T-cell (primary cell): ENCODE measurements around the gene TSC22D3. TPM values are rescaled to one million over a fixed set of nuclear protein-coding genes. Genes with fewer than 3 reads are reported as not detected.
A peak's percentile ranks its signal among the peaks of the same experiment; 100 is the strongest.

ENCODE experiments used
- ATAC-seq, 4 experiments: fragments of 200-7000 bp in 3 of 4; fragments of 150-1000 bp in 1 of 4; cut with Tn5 transposase; replicated peaks in 1 of 4; 1 replicate in 3 of 4; 2 replicates in 1 of 4; pipeline ENCODE4 v1.10.0; 2021; ENCODE audit warnings: moderate library complexity in 3 of 4, mild to moderate bottlenecking in 2 of 4, moderate number of reproducible peaks in 1 of 4
- CTCF ChIA-PET, 2 donors: fragments of 300-600 bp; sonication (Branson Sonifier 250); formaldehyde crosslinking; loops; one replicate each; lab custom pipeline; 2022; ENCODE audit warnings: antibody characterized with exemption in 2 of 2; lab: Charles Lee
- POLR2A ChIA-PET, 2 donors: fragments of 300-600 bp; sonication (Branson Sonifier 250); formaldehyde crosslinking; loops; one replicate each; lab custom pipeline; 2022; ENCODE audit warnings: antibody characterized with exemption in 2 of 2; lab: Charles Lee
- DNase-seq, 35 experiments: peaks; one replicate each; pipeline versions ENCODE4 v3.0.0 to v3.0.0-alpha.2; 2013 to 2023
- H3K27ac ChIP-seq: one replicate; pipeline ENCODE4 v1.5.1; 2013; ENCODE audit warnings: low read length
- H3K27me3 ChIP-seq, 2 experiments: replicated peaks in 1 of 2; 1 replicate in 1 of 2; 2 replicates in 1 of 2; pipeline versions ENCODE4 v1.6.1 to v1.7.0; 2013; ENCODE audit warnings: low read length in 1 of 2, mixed read lengths in 1 of 2; ENCODE audit not compliant: control insufficient read depth in 2 of 2, insufficient read depth in 2 of 2; ENCODE audit errors: extremely low read depth in 1 of 2
- H3K36me3 ChIP-seq, 2 donors: 1 replicate in 1 of 2; 2 replicates in 1 of 2; pipeline versions ENCODE4 v1.6.1 to v1.7.0; 2013; ENCODE audit warnings: low read length in 1 of 2; ENCODE audit not compliant: control insufficient read depth in 2 of 2, insufficient read depth in 1 of 2; ENCODE audit errors: extremely low read depth in 1 of 2
- H3K4me1 ChIP-seq, 2 experiments: 1 replicate in 1 of 2; 2 replicates in 1 of 2; pipeline versions ENCODE4 v1.6.1 to v1.7.0; 2013; ENCODE audit warnings: low read length in 2 of 2, mixed read lengths in 1 of 2; ENCODE audit not compliant: insufficient read depth in 2 of 2, control insufficient read depth in 1 of 2; ENCODE audit errors: extremely low read depth in 1 of 2
- H3K4me3 ChIP-seq, 2 donors: 1 replicate in 1 of 2; 2 replicates in 1 of 2; pipeline versions ENCODE4 v1.5.1 to v1.7.0; 2013; ENCODE audit warnings: mild to moderate bottlenecking in 2 of 2, low read length in 1 of 2, moderate library complexity in 1 of 2; ENCODE audit not compliant: control insufficient read depth in 1 of 2; ENCODE audit errors: extremely low read depth in 1 of 2
- H3K9me3 ChIP-seq: 2 replicates; pipeline ENCODE4 v1.7.0; 2013
- H3K27ac Mint-ChIP-seq, 2 donors: one replicate each; pipeline ENCODE4 v1.8.0; 2020 to 2021; ENCODE audit warnings: mild to moderate bottlenecking in 2 of 2, mixed read lengths in 2 of 2
- H3K27me3 Mint-ChIP-seq, 2 donors: one replicate each; pipeline ENCODE4 v1.8.0; 2021 to 2022; ENCODE audit warnings: mixed read lengths in 2 of 2
- H3K36me3 Mint-ChIP-seq: one replicate; pipeline ENCODE4 v1.8.0; 2021; ENCODE audit warnings: mixed read lengths
- H3K4me1 Mint-ChIP-seq, 3 donors: one replicate each; pipeline ENCODE4 v1.8.0; 2020 to 2022; ENCODE audit warnings: mixed read lengths in 3 of 3, mild to moderate bottlenecking in 1 of 3
- H3K4me3 Mint-ChIP-seq, 3 donors: one replicate each; pipeline ENCODE4 v1.8.0; 2020 to 2022; ENCODE audit warnings: mild to moderate bottlenecking in 3 of 3, mixed read lengths in 3 of 3, moderate library complexity in 3 of 3
- H3K9me3 Mint-ChIP-seq, 3 donors: one replicate each; pipeline ENCODE4 v1.8.0; 2020 to 2022; ENCODE audit warnings: mixed read lengths in 3 of 3
- whole genome bisulfite sequencing: methylation state at CpG from one replicate; pipeline ENCODE4 v1.1.5; 2013; ENCODE audit warnings: missing lambda C conversion rate; ENCODE audit not compliant: insufficient coverage; 5-methylcytosine and 5-hydroxymethylcytosine counted together
- total RNA-seq, 35 experiments: library from RNA in 6 of 35; stranded (reverse) in 6 of 35; fragments of 120-200 nt in 1 of 35; gene quantifications; one replicate each; pipeline versions ENCODE4 v1.2.1 to v1.2.4 and lab custom pipeline; 2013 to 2026

TSC22D3 gene
- total RNA-seq, 5 donors from 2014 or later (not counting 1 experiment from before 2014, with no cell fraction given), result 202 to 2,593 (median 248) TPM

- DNase-seq (no peak), ATAC-seq (no peak)
- Mint-ChIP-seq H3K27ac (peak overlapping the region; percentile 65 to 98), H3K4me3 (no peak overlapping the region), H3K36me3 (peaks cover 15% of the 10 kb centered on the region), H3K4me1 (peaks cover 55 to 63% (median 59%) of the 10 kb centered on the region in 3 donors), H3K9me3 (no peaks in the 10 kb centered on the region), H3K27me3 (peaks cover 0 to 6% of the 10 kb centered on the region in 2 donors)
- Histone ChIP-seq H3K27ac (no peak overlapping the region), H3K27me3 (no peaks in the 10 kb centered on the region), H3K4me1 (peaks cover 14 to 42% of the 10 kb centered on the region in 2 experiments), H3K4me3 (no peak overlapping the region), H3K9me3 (no peaks in the 10 kb centered on the region), H3K36me3 (peaks cover 0 to 18% of the 10 kb centered on the region in 2 donors)
- ChIA-PET POLR2A (interaction anchor here (0.8 to 11.8 kb wide), 4 partner anchors 16 to 81 kb away, joined by 3 to 572 read pairs (median 136); partner anchors contain the start of gene PRPS1 (in 1 of the 2)), CTCF (interaction anchor here (0.6 to 6.4 kb wide), 7 partner anchors 8 to 68 kb away, joined by 3 to 59 read pairs (median 3); partner anchors contain the start of gene NCBP2L (in 2 of the 2))
- WGBS, result no CpG with 5 or more reads among the region's 6 CpGs
Measured at GRCh38 chrX:107709266-107709806, 66.3 kb downstream of the TSC22D3 start.

- H3K27ac ChIP-seq, result no peak overlapping the region
- H3K27me3 ChIP-seq, result no peaks in the 10 kb centered on the region
- ATAC-seq, result no peak
- H3K4me1 ChIP-seq, result peaks cover 14 to 36% of the 10 kb centered on the region in 2 experiments
- Mint-ChIP-seq H3K27me3 (peaks cover 0 to 6% of the 10 kb centered on the region in 2 donors), H3K36me3 (peaks cover 10% of the 10 kb centered on the region), H3K9me3 (no peaks in the 10 kb centered on the region), H3K4me3 (peak overlapping the region in 1 of 3 donors; percentile 37), H3K4me1 (peaks cover 49 to 58% (median 53%) of the 10 kb centered on the region in 3 donors), H3K27ac (peak overlapping the region in 1 of 2 donors; percentile 40)
- POLR2A ChIA-PET, result interaction anchor here (11.6 to 11.8 kb wide), 2 partner anchors 33 to 35 kb away, joined by 269 to 572 read pairs; no protein-coding TSS in a partner anchor
- DNase-seq, result no peak
- CTCF ChIA-PET, result interaction anchor here (1.5 to 6.4 kb wide), 4 partner anchors 9 to 69 kb away, joined by 3 to 59 read pairs (median 17); partner anchors contain the start of gene NCBP2L (in 1 of the 2)
- peaks cover 0 to 12% of the 10 kb centered on the region in 2 donors for H3K36me3 ChIP-seq
- no CpG with 5 or more reads among the region's 2 CpGs for WGBS
- no peak overlapping the region for H3K4me3 ChIP-seq
- H3K9me3 ChIP-seq, result no peaks in the 10 kb centered on the region
Measured at GRCh38 chrX:107708762-107709161, 66.8 kb downstream of the TSC22D3 start.

- H3K4me1 ChIP-seq, result peaks cover 12 to 27% of the 10 kb centered on the region in 2 experiments
- H3K27ac Mint-ChIP-seq, result no peak overlapping the region
- no peak overlapping the region for H3K4me3 Mint-ChIP-seq
- no peak overlapping the region for H3K4me3 ChIP-seq
- ATAC-seq, result no peak
- no peaks in the 10 kb centered on the region for H3K9me3 Mint-ChIP-seq
- no peak for DNase-seq
- WGBS, result 100% methylated on average over 2 of the region's 9 CpGs
- CTCF ChIA-PET, result interaction anchor here (0.7 to 6.4 kb wide), 3 partner anchors 10 to 34 kb away, joined by 3 to 30 read pairs (median 4); no protein-coding TSS in a partner anchor
- peaks cover 2% of the 10 kb centered on the region for H3K36me3 Mint-ChIP-seq
- no peak overlapping the region for H3K27ac ChIP-seq
- POLR2A ChIA-PET, result interaction anchor here in 1 of 2 donors (11.8 kb wide), 1 partner anchor 32 kb away, joined by 572 read pairs; no protein-coding TSS in a partner anchor
- H3K4me1 Mint-ChIP-seq, result peaks cover 40 to 50% (median 44%) of the 10 kb centered on the region in 3 donors
- peaks cover 0 to 3% of the 10 kb centered on the region in 2 donors for H3K36me3 ChIP-seq
- H3K27me3 ChIP-seq, result no peaks in the 10 kb centered on the region
- peaks cover 0 to 6% of the 10 kb centered on the region in 2 donors for H3K27me3 Mint-ChIP-seq
- H3K9me3 ChIP-seq, result no peaks in the 10 kb centered on the region
Measured at GRCh38 chrX:107707866-107708265, 67.7 kb downstream of the TSC22D3 start.

- DNase-seq (no peak), ATAC-seq (peak in 1 of 4 experiments; percentile 2)
- Histone ChIP-seq H3K27me3 (no peaks in the 10 kb centered on the region), H3K9me3 (no peaks in the 10 kb centered on the region), H3K4me1 (peaks cover 5 to 11% of the 10 kb centered on the region in 2 experiments), H3K27ac (no peak overlapping the region), H3K4me3 (no peak overlapping the region), H3K36me3 (no peaks in the 10 kb centered on the region)
- ChIA-PET POLR2A (no interaction called here), CTCF (no interaction called here)
- peaks cover 29 to 43% (median 35%) of the 10 kb centered on the region in 3 donors for H3K4me1 Mint-ChIP-seq
- no peaks in the 10 kb centered on the region for H3K9me3 Mint-ChIP-seq
- no peak overlapping the region for H3K4me3 Mint-ChIP-seq
- H3K27ac Mint-ChIP-seq, result no peak overlapping the region
- no peaks in the 10 kb centered on the region for H3K36me3 Mint-ChIP-seq
- H3K27me3 Mint-ChIP-seq, result peaks cover 0 to 12% of the 10 kb centered on the region in 2 donors
Measured at GRCh38 chrX:107706309-107706708, 69.3 kb downstream of the TSC22D3 start.

- no peak for DNase-seq
Measured at GRCh38 chrX:107704587-107704986, 71.0 kb downstream of the TSC22D3 start.

GRCh38 chrX:107704181-107704580 lies 71.4 kb downstream of the TSC22D3 start:
- Mint-ChIP-seq H3K36me3 (no peaks in the 10 kb centered on the region), H3K27ac (no peak overlapping the region), H3K4me3 (no peak overlapping the region), H3K4me1 (peaks cover 25 to 41% (median 37%) of the 10 kb centered on the region in 3 donors), H3K27me3 (peaks cover 0 to 22% of the 10 kb centered on the region in 2 donors), H3K9me3 (no peaks in the 10 kb centered on the region)
- peak in 1 of 4 experiments; percentile 2 for ATAC-seq
- ChIA-PET POLR2A (no interaction called here), CTCF (interaction anchor here in 1 of 2 donors (0.5 to 0.7 kb wide), 2 partner anchors 28 to 236 kb away, joined by 3 to 5 read pairs; no protein-coding TSS in a partner anchor)
- Histone ChIP-seq H3K27ac (no peak overlapping the region), H3K4me3 (no peak overlapping the region), H3K9me3 (no peaks in the 10 kb centered on the region), H3K4me1 (peaks cover 0 to 2% of the 10 kb centered on the region in 2 experiments), H3K27me3 (no peaks in the 10 kb centered on the region), H3K36me3 (no peaks in the 10 kb centered on the region)
- WGBS, result 83% methylated on average over 2 of the region's 4 CpGs
- no peak for DNase-seq

More at GRCh38 chrX:107704587-107704986, 71.0 kb downstream of the TSC22D3 start:
- no peaks in the 10 kb centered on the region for H3K9me3 Mint-ChIP-seq
- H3K36me3 ChIP-seq, result no peaks in the 10 kb centered on the region
- no peak overlapping the region for H3K4me3 ChIP-seq
- WGBS, result 80% methylated on average over 1 of the region's 2 CpGs
- H3K4me3 Mint-ChIP-seq, result no peak overlapping the region
- no peaks in the 10 kb centered on the region for H3K36me3 Mint-ChIP-seq
- peaks cover 25 to 41% (median 38%) of the 10 kb centered on the region in 3 donors for H3K4me1 Mint-ChIP-seq
- H3K9me3 ChIP-seq, result no peaks in the 10 kb centered on the region
- ChIA-PET POLR2A (interaction anchor here in 1 of 2 donors (0.5 to 1.0 kb wide), 2 partner anchors 13 to 48 kb away, joined by 3 to 4 read pairs; no protein-coding TSS in a partner anchor), CTCF (interaction anchor here in 1 of 2 donors (0.5 to 0.7 kb wide), 2 partner anchors 28 to 236 kb away, joined by 3 to 5 read pairs; no protein-coding TSS in a partner anchor)
- no peaks in the 10 kb centered on the region for H3K27me3 ChIP-seq
- H3K4me1 ChIP-seq, result peaks cover 0 to 1% of the 10 kb centered on the region in 2 experiments
- H3K27me3 Mint-ChIP-seq, result peaks cover 0 to 18% of the 10 kb centered on the region in 2 donors
- peak overlapping the region in 1 of 2 donors; percentile 12 for H3K27ac Mint-ChIP-seq
- H3K27ac ChIP-seq, result no peak overlapping the region
- ATAC-seq, result peak in 1 of 4 experiments; percentile 4
